Mucosa of descending colon (tissue), 3 donors: ENCODE data around the gene CWC27. TPM values are rescaled to one million over a fixed set of nuclear protein-coding genes. Genes with fewer than 3 reads are reported as not detected.

Experiments
- ATAC-seq: fragments of 200-7000 bp; cut with Tn5 transposase; one replicate; pipeline ENCODE4 v1.9.1; 2020; ENCODE audit warnings: mild to moderate bottlenecking, moderate library complexity
- DNase-seq, 3 donors: peaks; one replicate each; pipeline ENCODE4 v3.0.0-alpha.2; 2020
- H3K36me3 ChIP-seq: fragments of 200-600 bp; one replicate; pipeline ENCODE4 v1.8.0; 2021; ENCODE audit warnings: low read depth, mild to moderate bottlenecking
- H3K4me1 ChIP-seq: fragments of 200-600 bp; one replicate; pipeline ENCODE4 v1.8.0; 2021; ENCODE audit warnings: low read depth, mild to moderate bottlenecking
- H3K4me3 ChIP-seq: fragments of 200-600 bp; one replicate; pipeline ENCODE4 v1.8.0; 2021; ENCODE audit warnings: mild to moderate bottlenecking
- H3K9me3 ChIP-seq: fragments of 200-600 bp; one replicate; pipeline ENCODE4 v1.8.0; 2021; ENCODE audit warnings: mild to moderate bottlenecking
- CTCF ChIP-seq: fragments of 200-600 bp; IDR thresholded peaks from one replicate; pipeline ENCODE4 v1.8.0; 2022; ENCODE audit warnings: antibody characterized with exemption, mild to moderate bottlenecking
- intact Hi-C, 2 donors: fragments of 100-400 bp; cut with DNase I in 1 of 2; cut with micrococcal nuclease in 1 of 2; formaldehyde crosslinking; loops; one replicate each; pipeline versions ENCODE4 v1.11.0 to v1.11.1; 2022; cut with DNase I, micrococcal nuclease
- total RNA-seq, 3 donors: library from RNA; stranded (reverse); fragmentation: NEBNext Ultra II Directional in 2 of 3; extraction: Animal tissue kit (Norgen Biotek cat#: 25700) in 2 of 3; gene quantifications; one replicate each; pipeline versions ENCODE4 v1.2.1 to v1.2.4, GENCODE V29; 2021 to 2023
- donor health status: DM: no; HTN: no; CAD: no; lungs with moderate emphysema.
- donor health status: DM: no; HTN: no; CAD: no.
- donor health status: DM: no; HTN: yes; CAD: no.

The CWC27 gene
- total RNA-seq, 3 donors from 2014 or later, result 15.1 to 21.7 (median 15.2) TPM

GRCh38 chr5:64771736-64772135, 3.0 kb downstream of the CWC27 start:
- Histone ChIP-seq H3K9me3 (no peaks in the 10 kb centered on the region), H3K4me3 (no peak overlapping the region), H3K36me3 (no peaks in the 10 kb centered on the region), H3K4me1 (peaks cover 18% of the 10 kb centered on the region)
- intact Hi-C loops, result no loop called here
- ATAC-seq, result no peak
- no peak for DNase-seq
- no peak for TF ChIP-seq CTCF

- ATAC-seq (no peak), DNase-seq (no peak)
- no peak for TF ChIP-seq CTCF
- peaks cover 8% of the 10 kb centered on the region for H3K4me1 ChIP-seq
- H3K36me3 ChIP-seq, result no peaks in the 10 kb centered on the region
- H3K9me3 ChIP-seq, result no peaks in the 10 kb centered on the region
- intact Hi-C loops, result no loop called here
- H3K4me3 ChIP-seq, result no peak overlapping the region
These were observed 4.8 kb downstream of the CWC27 start for GRCh38 chr5:64773533-64773932.

DNA sequence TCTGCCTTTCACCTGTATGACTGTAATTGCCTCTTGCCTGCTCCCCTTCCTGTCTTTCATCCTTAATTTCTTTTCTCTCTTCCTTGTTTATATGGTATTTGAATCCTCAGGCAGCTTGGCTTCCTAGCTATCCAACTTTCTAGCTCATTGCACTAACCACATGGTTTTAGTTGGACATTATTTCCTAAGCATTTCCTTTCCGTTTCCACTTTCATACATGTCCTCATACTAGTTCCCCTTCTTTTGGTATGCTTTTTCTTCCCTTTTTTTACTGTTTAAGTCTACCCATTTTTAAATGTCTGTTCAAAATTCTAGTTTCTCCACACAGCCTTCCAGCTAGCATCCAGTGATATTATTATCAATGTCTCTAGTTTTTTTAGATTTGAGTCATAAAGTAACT, 6.6 kb downstream of the CWC27 start:
- H3K36me3 ChIP-seq, result no peaks in the 10 kb centered on the region
- no peaks in the 10 kb centered on the region for H3K9me3 ChIP-seq
- no peak for TF ChIP-seq CTCF
- ATAC-seq (no peak), DNase-seq (no peak)
- intact Hi-C loops, result no loop called here
- no peaks in the 10 kb centered on the region for H3K4me1 ChIP-seq
- no peak overlapping the region for H3K4me3 ChIP-seq

- DNase-seq (peak in 2 of 3 donors; percentile 46 to 90), ATAC-seq (peak; percentile 73)
- H3K36me3 ChIP-seq, result no peaks in the 10 kb centered on the region
- H3K4me3 ChIP-seq, result no peak overlapping the region
- peak; percentile 56 for TF ChIP-seq CTCF
- H3K9me3 ChIP-seq, result no peaks in the 10 kb centered on the region
- intact Hi-C loops, result loop anchor here in 1 of 2 donors (5.0 kb wide), 1 partner anchor 147 kb away; no protein-coding TSS in a partner anchor
- no peaks in the 10 kb centered on the region for H3K4me1 ChIP-seq
These were observed 15.8 kb downstream of the CWC27 start for GRCh38 chr5:64784451-64785025.

DNA sequence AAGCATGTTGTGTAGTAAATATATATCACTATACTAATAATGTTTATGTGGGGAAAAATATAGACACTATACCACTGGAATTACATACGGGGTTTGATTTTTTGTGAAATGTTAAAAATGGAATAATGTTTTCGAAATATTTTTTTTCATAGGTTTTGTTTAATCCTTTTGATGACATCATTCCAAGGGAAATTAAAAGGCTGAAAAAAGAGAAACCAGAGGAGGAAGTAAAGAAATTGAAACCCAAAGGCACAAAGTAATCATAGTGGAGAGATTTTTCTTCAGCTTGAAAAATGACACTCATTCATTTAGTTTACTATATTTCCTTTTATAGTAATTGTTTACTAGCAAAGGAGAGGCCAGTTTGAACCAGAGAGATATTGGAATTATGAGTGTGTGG, 17.6 kb downstream of the CWC27 start:
- Histone ChIP-seq H3K36me3 (no peaks in the 10 kb centered on the region), H3K4me3 (no peak overlapping the region), H3K9me3 (no peaks in the 10 kb centered on the region), H3K4me1 (no peaks in the 10 kb centered on the region)
- TF ChIP-seq CTCF, result no peak
- no peak for DNase-seq
- intact Hi-C loops, result no loop called here
- ATAC-seq, result no peak

DNA sequence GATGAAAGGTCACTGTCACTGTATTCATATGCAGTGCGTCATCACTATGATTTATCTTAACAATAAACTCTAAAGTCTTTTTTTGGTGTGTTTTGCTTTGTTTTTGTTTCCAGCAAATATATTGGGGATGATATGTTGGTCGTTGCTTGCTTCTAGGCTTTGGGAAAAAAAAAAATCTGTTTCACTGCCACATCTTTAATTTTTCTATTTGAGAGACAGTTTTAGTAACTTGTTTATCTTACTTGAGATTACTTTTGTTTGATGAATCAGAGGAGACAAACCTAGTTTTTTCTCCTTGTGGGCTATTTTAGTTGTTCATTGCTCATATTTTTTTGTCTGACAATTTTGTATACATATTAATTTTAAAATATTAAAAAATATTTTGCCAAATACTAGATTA, 19.4 kb downstream of the CWC27 start:
- DNase-seq (no peak), ATAC-seq (no peak)
- Histone ChIP-seq H3K4me1 (peaks cover 6% of the 10 kb centered on the region), H3K4me3 (no peak overlapping the region), H3K36me3 (no peaks in the 10 kb centered on the region), H3K9me3 (no peaks in the 10 kb centered on the region)
- TF ChIP-seq CTCF, result no peak
- intact Hi-C loops, result no loop called here
